RWPE1 (cell line): ENCODE results near the gene RAE1.

Experiments
- CTCF ChIA-PET: fragments of 350-600 bp; sonication (Branson Sonifier 250); formaldehyde crosslinking; extraction: SDS; loops from one replicate; lab custom pipeline; 2021; lab: Yijun Ruan, JAX
- POLR2A ChIA-PET: fragments of 400-600 bp; formaldehyde crosslinking; extraction: SDS; loops from one replicate; lab custom pipeline; 2020; ENCODE audit warnings: antibody characterized with exemption; ENCODE audit not compliant: low non-redundant PET; lab: Yijun Ruan, JAX
- DNase-seq: peaks from one replicate; pipeline ENCODE4 v3.0.0; 2012; ENCODE audit warnings: low spot score
- H3K27ac ChIP-seq: fragments of 450-650 bp; 2 replicates; pipeline ENCODE4 v1.5.1; 2017
- TF ChIP-seq, protein P1 (sequence below): fragments of 450-650 bp; conservative IDR thresholded peaks from 2 replicates; pipeline ENCODE4 v1.5.1; 2017; ENCODE audit warnings: low read depth, mild to moderate bottlenecking

Gene RAE1

GRCh38 chr20:57323034-57323433, 28.0 kb upstream of the RAE1 start:
- CTCF ChIA-PET, result interaction anchor here (0.6 to 1.5 kb wide), 4 partner anchors 9 to 264 kb away, joined by 3 to 7 read pairs (median 6); no protein-coding TSS in a partner anchor
- peak overlapping the region; percentile 92 for H3K27ac ChIP-seq
- peak; percentile 93 for DNase-seq
- POLR2A ChIA-PET, result interaction anchor here (0.6 kb wide), 1 partner anchor 34 kb away, joined by 3 read pairs; no protein-coding TSS in a partner anchor
- TF ChIP-seq, protein P1, sequence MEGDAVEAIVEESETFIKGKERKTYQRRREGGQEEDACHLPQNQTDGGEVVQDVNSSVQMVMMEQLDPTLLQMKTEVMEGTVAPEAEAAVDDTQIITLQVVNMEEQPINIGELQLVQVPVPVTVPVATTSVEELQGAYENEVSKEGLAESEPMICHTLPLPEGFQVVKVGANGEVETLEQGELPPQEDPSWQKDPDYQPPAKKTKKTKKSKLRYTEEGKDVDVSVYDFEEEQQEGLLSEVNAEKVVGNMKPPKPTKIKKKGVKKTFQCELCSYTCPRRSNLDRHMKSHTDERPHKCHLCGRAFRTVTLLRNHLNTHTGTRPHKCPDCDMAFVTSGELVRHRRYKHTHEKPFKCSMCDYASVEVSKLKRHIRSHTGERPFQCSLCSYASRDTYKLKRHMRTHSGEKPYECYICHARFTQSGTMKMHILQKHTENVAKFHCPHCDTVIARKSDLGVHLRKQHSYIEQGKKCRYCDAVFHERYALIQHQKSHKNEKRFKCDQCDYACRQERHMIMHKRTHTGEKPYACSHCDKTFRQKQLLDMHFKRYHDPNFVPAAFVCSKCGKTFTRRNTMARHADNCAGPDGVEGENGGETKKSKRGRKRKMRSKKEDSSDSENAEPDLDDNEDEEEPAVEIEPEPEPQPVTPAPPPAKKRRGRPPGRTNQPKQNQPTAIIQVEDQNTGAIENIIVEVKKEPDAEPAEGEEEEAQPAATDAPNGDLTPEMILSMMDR, result no peak

- TF ChIP-seq, protein P1, result no peak
- POLR2A ChIA-PET, result interaction anchor here (0.6 kb wide), 1 partner anchor 1602 kb away, joined by 3 read pairs; no protein-coding TSS in a partner anchor
- CTCF ChIA-PET, result interaction anchor here (0.9 to 1.3 kb wide), 3 partner anchors 9 to 236 kb away, joined by 3 to 6 read pairs (median 4); no protein-coding TSS in a partner anchor
- no peak for DNase-seq
- H3K27ac ChIP-seq, result peak overlapping the region; percentile 79
These were observed 25.3 kb upstream of the RAE1 start for GRCh38 chr20:57325632-57326356.

- ChIA-PET POLR2A (no interaction called here), CTCF (interaction anchor here (0.5 to 1.3 kb wide), 6 partner anchors 8 to 769 kb away, joined by 3 to 6 read pairs (median 3); no protein-coding TSS in a partner anchor)
- TF ChIP-seq, protein P1, result no peak
- peak overlapping the region; percentile 79 for H3K27ac ChIP-seq
- DNase-seq, result peak; percentile 99
These were observed 24.2 kb upstream of the RAE1 start for GRCh38 chr20:57326667-57327455.

- TF ChIP-seq, protein P1, result no peak
- ChIA-PET CTCF (interaction anchor here (0.7 to 1.2 kb wide), 3 partner anchors 8 to 238 kb away, joined by 3 read pairs; no protein-coding TSS in a partner anchor), POLR2A (no interaction called here)
- no peak overlapping the region for H3K27ac ChIP-seq
- DNase-seq, result no peak
These were observed 23.2 kb upstream of the RAE1 start for GRCh38 chr20:57327820-57328219.

- ChIA-PET POLR2A (no interaction called here), CTCF (interaction anchor here (0.6 to 8.5 kb wide), 8 partner anchors 17 to 880 kb away, joined by 3 to 154 read pairs (median 5); no protein-coding TSS in a partner anchor)
- no peak for DNase-seq
- TF ChIP-seq, protein P1, result no peak
- H3K27ac ChIP-seq, result no peak within 1 kb of the TSS
These were observed 21.3 kb upstream of the RAE1 start, which contains the start of gene SPO11 for GRCh38 chr20:57329608-57330221. SPO11 (plus strand) TSS chr20:57329803; CDS start chr20:57329868, 65 bp downstream.
